ENCODE data around the gene TRRAP.

The TRRAP gene

GRCh38 chr7:99008921-99009530, 130.7 kb downstream of the TRRAP start:
- DNase-seq: no peak

- DNase-seq: no peak
These were observed 131.9 kb downstream of the TRRAP start for GRCh38 chr7:99010281-99010680.

- DNase-seq: no peak
These were observed 133.0 kb downstream of the TRRAP start for GRCh38 chr7:99011341-99011705.

- no peak for DNase-seq
These were observed 133.5 kb downstream of the TRRAP start for GRCh38 chr7:99011706-99012404.

GRCh38 chr7:99012722-99013121, 134.4 kb downstream of the TRRAP start:
- no peak for DNase-seq

GRCh38 chr7:99013266-99014112, 135.2 kb downstream of the TRRAP start:
- no peak for DNase-seq

- DNase-seq: no peak
These were observed 136.0 kb downstream of the TRRAP start for GRCh38 chr7:99014113-99014985.

GRCh38 chr7:99016196-99016595, 137.9 kb downstream of the TRRAP start:
- DNase-seq: no peak

GRCh38 chr7:99019523-99020412, 141.4 kb downstream of the TRRAP start:
- no peak for DNase-seq

GRCh38 chr7:99020413-99020715, 142.0 kb downstream of the TRRAP start:
- no peak for DNase-seq

GRCh38 chr7:99021941-99022560, 143.7 kb downstream of the TRRAP start:
- DNase-seq: no peak

GRCh38 chr7:99024066-99024465, 145.7 kb downstream of the TRRAP start:
- DNase-seq: no peak

GRCh38 chr7:99027241-99027640, 148.9 kb downstream of the TRRAP start:
- no peak for DNase-seq

GRCh38 chr7:99027841-99028240, 149.5 kb downstream of the TRRAP start:
- DNase-seq: no peak

GRCh38 chr7:99028261-99028973, 150.1 kb downstream of the TRRAP start:
- DNase-seq: no peak

GRCh38 chr7:99029466-99030435, 151.4 kb downstream of the TRRAP start:
- no peak for DNase-seq

GRCh38 chr7:99030457-99030856, 152.1 kb downstream of the TRRAP start:
- no peak for DNase-seq

- no peak for DNase-seq
These were observed 152.6 kb downstream of the TRRAP start for GRCh38 chr7:99030951-99031350.

- no peak for DNase-seq
These were observed 153.2 kb downstream of the TRRAP start for GRCh38 chr7:99031496-99031895.

GRCh38 chr7:99032928-99033327, 154.6 kb downstream of the TRRAP start:
- DNase-seq: no peak

Measured in activated naive CD4-positive, alpha-beta T cell treated with anti-CD3 and anti-CD28 coated beads, Interleukin-2, amount 50 U/mL, for 16 hours (primary cell).